NCI-H146 treated with DMSO at 0.1 percent for 48 hours (cell line): ENCODE measurements around the gene SLC43A3.

Source experiments
- DNase-seq: peaks from one replicate; lab custom pipeline; 2025; ENCODE audit not compliant: unreplicated experiment; lab: John Stamatoyannopoulos, UW

Gene SLC43A3

GRCh38 chr11:57426929-57427726, at the start of gene SLC43A3:
Gene SLC43A3, minus strand, starts transcription at chr11:57427121. Its CDS starts 949 bp downstream, at chr11:57426172.
- peak; percentile 23 for DNase-seq

GRCh38 chr11:57476047-57476756, 49.3 kb upstream of the SLC43A3 start:
- DNase-seq = no peak

GRCh38 chr11:57475671-57476046, 48.7 kb upstream of the SLC43A3 start:
- DNase-seq = no peak

- no peak for DNase-seq
Measured at GRCh38 chr11:57475191-57475590, 48.3 kb upstream of the SLC43A3 start.

GRCh38 chr11:57474803-57475115, 47.8 kb upstream of the SLC43A3 start:
- DNase-seq = no peak

- DNase-seq = no peak
Measured at GRCh38 chr11:57474017-57474802, 47.3 kb upstream of the SLC43A3 start.

GRCh38 chr11:57473285-57473841, 46.4 kb upstream of the SLC43A3 start:
- DNase-seq = no peak

GRCh38 chr11:57471496-57471895, 44.6 kb upstream of the SLC43A3 start:
- DNase-seq = no peak

- DNase-seq = no peak
Measured at GRCh38 chr11:57469268-57469667, 42.3 kb upstream of the SLC43A3 start.

- no peak for DNase-seq
Measured at GRCh38 chr11:57468276-57468675, 41.4 kb upstream of the SLC43A3 start.

- DNase-seq = no peak
Measured at GRCh38 chr11:57467508-57468157, 40.7 kb upstream of the SLC43A3 start.

GRCh38 chr11:57466680-57467079, 39.8 kb upstream of the SLC43A3 start:
- DNase-seq = no peak

- no peak for DNase-seq
Measured at GRCh38 chr11:57464539-57465181, 37.7 kb upstream of the SLC43A3 start.

GRCh38 chr11:57463671-57464538, 37.0 kb upstream of the SLC43A3 start:
- no peak for DNase-seq

- no peak for DNase-seq
Measured at GRCh38 chr11:57462597-57462996, 35.7 kb upstream of the SLC43A3 start.

- no peak for DNase-seq
Measured at GRCh38 chr11:57461841-57462489, 35.0 kb upstream of the SLC43A3 start.

- DNase-seq = no peak
Measured at GRCh38 chr11:57460758-57461749, 34.1 kb upstream of the SLC43A3 start.
